Measurements from ENCODE around the gene MAPRE2.

DNA sequence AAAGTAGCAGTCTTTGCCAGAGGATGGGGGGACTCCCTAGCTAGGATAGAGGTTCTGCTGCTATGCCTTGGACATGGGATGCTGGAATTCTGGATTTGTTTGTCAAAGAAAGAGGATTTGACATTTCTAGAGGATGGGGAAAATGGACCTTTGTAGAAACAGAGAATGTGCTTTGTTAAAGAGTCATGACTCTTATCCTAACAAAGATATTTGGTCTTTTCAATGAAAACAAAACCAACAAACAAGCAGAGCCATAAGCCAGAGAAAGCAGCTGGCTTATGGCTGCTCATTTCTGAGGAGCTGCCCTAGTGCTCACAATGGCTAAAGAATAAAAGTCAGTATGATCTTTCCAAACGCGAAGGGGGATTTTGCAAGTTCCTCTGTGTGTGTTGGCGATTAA, 40.8 kb upstream of the MAPRE2 start:
- no peak for TF ChIP-seq CTCF (IDR thresholded peaks at IDR 0.05)
- no peak for TF ChIP-seq POLR2A (IDR thresholded peaks at IDR 0.05)

Data from adrenal gland (tissue), 5 donors.